WERI-Rb-1 (cell line): ENCODE data around the gene FCF1.

Experiments
- DNase-seq: peaks from one replicate; pipeline ENCODE4 v3.0.0-alpha.2; 2020
- H3K27ac ChIP-seq: fragments of 250-450 bp; sonication (Bioruptor Pico); 2 replicates; pipeline ENCODE4 v1.5.1; 2020; ENCODE audit warnings: mild to moderate bottlenecking, moderate library complexity
- H3K27me3 ChIP-seq: fragments of 250-450 bp; sonication (Bioruptor Pico); 2 replicates; pipeline ENCODE4 v1.5.1; 2021; ENCODE audit warnings: mild to moderate bottlenecking, low read depth, moderate library complexity; ENCODE audit not compliant: insufficient read depth, severe bottlenecking
- H3K36me3 ChIP-seq: fragments of 250-450 bp; sonication (Bioruptor Pico); 2 replicates; pipeline ENCODE4 v1.5.1; 2020; ENCODE audit warnings: mild to moderate bottlenecking, moderate library complexity
- H3K4me3 ChIP-seq: 2 replicates; pipeline ENCODE4 v1.5.1; 2011; ENCODE audit warnings: low read depth, mild to moderate bottlenecking, control low read depth, low read length
- H3K9me3 ChIP-seq: fragments of 250-450 bp; sonication (Bioruptor Pico); 2 replicates; pipeline ENCODE4 v1.5.1; 2021; ENCODE audit warnings: mild to moderate bottlenecking, moderate library complexity; ENCODE audit not compliant: severe bottlenecking
- TF ChIP-seq, protein P1 (sequence below): IDR thresholded peaks from 2 replicates; pipeline ENCODE4 v1.5.1; 2011; ENCODE audit warnings: low read depth, mild to moderate bottlenecking, control low read depth, inconsistent platforms, low read length

The FCF1 gene, protein sequence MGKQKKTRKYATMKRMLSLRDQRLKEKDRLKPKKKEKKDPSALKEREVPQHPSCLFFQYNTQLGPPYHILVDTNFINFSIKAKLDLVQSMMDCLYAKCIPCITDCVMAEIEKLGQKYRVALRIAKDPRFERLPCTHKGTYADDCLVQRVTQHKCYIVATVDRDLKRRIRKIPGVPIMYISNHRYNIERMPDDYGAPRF

DNA sequence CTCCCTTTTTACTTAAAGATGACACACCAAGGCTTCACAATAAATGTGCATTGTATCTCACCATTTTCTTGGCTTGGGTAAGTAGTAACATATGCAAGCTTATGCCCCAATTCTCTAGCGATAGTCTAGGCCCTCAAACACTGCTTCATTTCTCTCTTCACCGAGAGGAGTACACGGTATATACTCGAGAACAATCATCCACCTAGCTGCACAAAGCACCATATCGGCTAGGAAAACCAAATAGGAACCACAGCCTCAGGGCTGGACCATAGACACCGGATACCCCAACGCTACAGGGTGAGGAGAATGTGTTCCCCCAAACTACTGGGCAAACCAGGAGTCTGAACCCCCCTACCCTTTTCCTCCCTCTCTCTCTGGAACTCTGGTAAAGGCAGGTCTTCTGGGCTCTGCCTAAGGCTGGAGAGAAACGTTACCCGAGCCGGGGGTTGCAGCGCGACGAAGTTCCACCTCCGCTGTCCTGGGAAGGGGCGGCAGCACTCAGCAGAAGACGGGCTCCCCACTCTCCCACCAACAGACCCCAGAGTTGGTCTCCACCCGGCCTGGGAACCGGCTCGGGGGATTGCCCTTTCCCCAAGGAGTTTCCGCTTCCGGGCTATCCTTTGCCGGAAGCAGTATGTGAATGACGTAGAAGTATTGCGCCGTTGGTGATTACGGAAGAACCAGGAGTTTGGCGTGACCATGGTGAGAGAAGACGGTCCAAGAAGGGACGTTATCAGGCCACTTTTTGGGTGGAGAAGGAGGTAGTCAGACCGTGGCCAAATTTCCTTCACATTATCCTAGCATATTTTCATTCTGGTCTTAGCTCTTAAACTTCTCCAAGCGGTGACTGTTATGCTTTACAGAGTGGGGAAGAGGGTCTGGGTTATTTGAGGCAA lies at the start of gene FCF1, which contains the start of gene AREL1:
TSS of gene FCF1 (plus strand) at position 646 of the 896 bp plus-strand sequence. CDS start at position 700, 54 bp downstream.
TSS of gene AREL1 (minus strand) at position 582 of the 896 bp plus-strand sequence. CDS start 27,465 bp downstream, outside the sequence.
- DNase-seq, result peak; percentile 72
- Histone ChIP-seq H3K27ac (peak within 1 kb of the TSS; percentile 55), H3K36me3 (peaks cover 15% of the 10 kb centered on the region), H3K27me3 (no peaks in the 10 kb centered on the region), H3K9me3 (no peaks in the 10 kb centered on the region), H3K4me3 (peak within 1 kb of the TSS; percentile 88)
- TF ChIP-seq, protein P1, sequence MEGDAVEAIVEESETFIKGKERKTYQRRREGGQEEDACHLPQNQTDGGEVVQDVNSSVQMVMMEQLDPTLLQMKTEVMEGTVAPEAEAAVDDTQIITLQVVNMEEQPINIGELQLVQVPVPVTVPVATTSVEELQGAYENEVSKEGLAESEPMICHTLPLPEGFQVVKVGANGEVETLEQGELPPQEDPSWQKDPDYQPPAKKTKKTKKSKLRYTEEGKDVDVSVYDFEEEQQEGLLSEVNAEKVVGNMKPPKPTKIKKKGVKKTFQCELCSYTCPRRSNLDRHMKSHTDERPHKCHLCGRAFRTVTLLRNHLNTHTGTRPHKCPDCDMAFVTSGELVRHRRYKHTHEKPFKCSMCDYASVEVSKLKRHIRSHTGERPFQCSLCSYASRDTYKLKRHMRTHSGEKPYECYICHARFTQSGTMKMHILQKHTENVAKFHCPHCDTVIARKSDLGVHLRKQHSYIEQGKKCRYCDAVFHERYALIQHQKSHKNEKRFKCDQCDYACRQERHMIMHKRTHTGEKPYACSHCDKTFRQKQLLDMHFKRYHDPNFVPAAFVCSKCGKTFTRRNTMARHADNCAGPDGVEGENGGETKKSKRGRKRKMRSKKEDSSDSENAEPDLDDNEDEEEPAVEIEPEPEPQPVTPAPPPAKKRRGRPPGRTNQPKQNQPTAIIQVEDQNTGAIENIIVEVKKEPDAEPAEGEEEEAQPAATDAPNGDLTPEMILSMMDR, result no peak

DNA sequence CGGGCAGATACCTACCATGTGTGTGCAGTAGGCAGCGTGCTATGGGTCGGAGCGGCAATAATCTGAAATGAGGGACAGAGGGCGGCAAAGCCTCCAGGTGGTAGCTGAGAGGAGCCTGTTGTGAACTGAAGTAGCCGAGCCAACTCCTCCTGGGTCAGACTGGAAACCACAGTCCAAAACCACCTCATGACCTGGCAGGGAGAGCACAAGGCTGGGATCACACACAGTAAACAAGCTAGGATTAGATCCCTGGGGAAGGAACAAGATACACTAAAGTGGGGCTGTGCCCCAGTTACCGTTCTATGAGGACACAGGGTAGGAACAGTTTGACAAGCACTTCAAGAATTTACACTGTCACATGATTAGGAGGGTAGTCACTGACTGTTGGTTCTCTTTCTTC lies 49.1 kb upstream of the FCF1 start:
- Histone ChIP-seq H3K9me3 (no peaks in the 10 kb centered on the region), H3K27ac (no peak overlapping the region), H3K36me3 (peaks cover 39% of the 10 kb centered on the region), H3K27me3 (no peaks in the 10 kb centered on the region), H3K4me3 (no peak overlapping the region)
- TF ChIP-seq, protein P1, result no peak
- no peak for DNase-seq

DNA sequence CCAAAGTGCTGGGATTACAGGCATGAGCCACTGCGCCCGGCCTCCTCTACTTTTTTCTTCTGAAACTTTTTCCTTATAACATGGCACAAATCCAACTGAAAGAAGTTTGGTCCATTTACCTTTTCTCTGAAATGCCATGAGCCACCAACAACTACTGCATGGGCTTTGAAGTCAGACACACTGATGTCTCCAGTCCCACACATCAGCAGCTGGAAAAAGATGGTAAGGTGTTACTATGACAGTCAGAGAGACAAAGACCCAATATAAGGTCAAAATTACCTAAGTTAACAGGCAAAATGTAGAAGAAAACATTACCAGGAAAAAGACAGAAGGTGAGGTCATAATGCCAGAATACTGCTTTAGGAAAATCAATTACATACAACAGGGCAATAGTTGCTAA lies 48.2 kb upstream of the FCF1 start:
- TF ChIP-seq, protein P1, result no peak
- no peaks in the 10 kb centered on the region for H3K27me3 ChIP-seq
- no peak for DNase-seq
- H3K4me3 ChIP-seq, result no peak overlapping the region
- peaks cover 47% of the 10 kb centered on the region for H3K36me3 ChIP-seq
- no peaks in the 10 kb centered on the region for H3K9me3 ChIP-seq
- H3K27ac ChIP-seq, result no peak overlapping the region

DNA sequence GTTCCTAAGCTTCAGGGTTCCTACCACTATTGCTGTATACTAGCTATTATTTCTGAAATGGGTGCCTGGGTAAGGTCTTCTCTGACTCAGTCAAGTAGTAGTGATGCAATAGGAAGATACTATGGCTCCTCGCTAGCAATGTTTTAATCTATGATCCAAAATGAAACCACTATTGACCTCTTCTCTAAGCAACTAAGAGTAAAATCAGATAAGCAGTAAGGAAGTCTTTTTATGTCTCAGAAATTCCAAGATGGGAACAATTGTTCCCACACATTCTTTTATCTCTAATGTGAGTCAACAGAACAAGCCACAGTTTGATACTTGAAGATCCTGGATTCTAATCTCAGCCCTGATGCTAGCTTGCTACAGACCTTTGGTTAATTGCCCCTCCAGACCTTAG lies 45.2 kb upstream of the FCF1 start:
- no peak overlapping the region for H3K4me3 ChIP-seq
- no peaks in the 10 kb centered on the region for H3K27me3 ChIP-seq
- TF ChIP-seq, protein P1, result no peak
- peaks cover 70% of the 10 kb centered on the region for H3K36me3 ChIP-seq
- DNase-seq, result no peak
- no peaks in the 10 kb centered on the region for H3K9me3 ChIP-seq
- H3K27ac ChIP-seq, result no peak overlapping the region

DNA sequence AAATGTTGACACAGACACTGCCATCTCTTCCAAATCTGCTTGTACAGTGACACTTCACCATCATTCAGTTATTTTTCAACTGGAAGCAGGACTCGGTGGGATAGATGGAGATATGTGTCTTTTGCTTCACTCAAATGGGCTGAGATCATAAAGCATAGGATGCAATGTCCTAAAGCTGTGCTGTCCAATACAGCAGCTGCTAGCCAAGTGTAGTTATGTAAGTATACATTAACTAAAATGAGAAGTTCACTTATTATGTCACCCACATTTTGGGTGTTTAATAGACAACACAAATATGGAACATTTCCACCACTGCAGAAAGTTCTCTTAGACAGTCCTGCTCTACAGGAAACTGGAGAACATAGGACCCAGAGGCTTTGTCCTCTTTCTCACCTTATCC lies 43.7 kb upstream of the FCF1 start:
- Histone ChIP-seq H3K9me3 (no peaks in the 10 kb centered on the region), H3K27me3 (no peaks in the 10 kb centered on the region), H3K27ac (no peak overlapping the region), H3K36me3 (peaks cover 72% of the 10 kb centered on the region), H3K4me3 (no peak overlapping the region)
- TF ChIP-seq, protein P1, result no peak
- DNase-seq, result no peak
